ENCODE results near the gene UNC80.
"Not testable (repeated sequence)": the region's sequence is repeated elsewhere in the genome, so short reads cannot be mapped to it uniquely, and the experiment has no call there.

Gene UNC80

GRCh38 chr2:209791151-209791550, 19.5 kb downstream of the UNC80 start:
- no peak for TF ChIP-seq Cebpa-rat (IDR thresholded peaks at IDR 0.05)
- H4K20me1 ChIP-seq: no peaks in the 10 kb centered on the region
- no peak overlapping the region for H3K9ac ChIP-seq
- H3K9me3 ChIP-seq (replicated peaks in 1 of 11): no peaks in the 10 kb centered on the region
- H3K27ac ChIP-seq: no peak overlapping the region
- no peaks in the 10 kb centered on the region for H3K27me3 ChIP-seq
- no peaks in the 10 kb centered on the region for H3K4me1 ChIP-seq
- no peak overlapping the region for H3K4me2 ChIP-seq
- H3K4me3 ChIP-seq: no peak overlapping the region
- H3K36me3 ChIP-seq: no peaks in the 10 kb centered on the region

- H3K4me1 ChIP-seq; H3K4me2 ChIP-seq; H3K36me3 ChIP-seq; H3K4me3 ChIP-seq; H3K27me3 ChIP-seq; H3K9ac ChIP-seq; H4K20me1 ChIP-seq; H3K27ac ChIP-seq; H3K9me3 ChIP-seq (replicated peaks in 1 of 11): not testable (repeated sequence)
Measured at GRCh38 chr2:209795425-209795824, 23.8 kb downstream of the UNC80 start.

GRCh38 chr2:209805351-209805750, 33.7 kb downstream of the UNC80 start:
- Histone ChIP-seq H3K9ac (no peak overlapping the region), H3K4me2 (no peak overlapping the region), H3K4me1 (peaks cover 0 to 7% (median 5%) of the 10 kb centered on the region in 10 experiments; a peak in 9 of 20 replicates), H3K9me3 (replicated peaks in 1 of 11) (peaks cover 11 to 21% (median 16%) of the 10 kb centered on the region in 11 experiments; a peak in 21 of 22 replicates), H3K27me3 (no peaks in the 10 kb centered on the region), H3K36me3 (no peaks in the 10 kb centered on the region), H3K27ac (no peak overlapping the region), H4K20me1 (no peaks in the 10 kb centered on the region), H3K4me3 (no peak overlapping the region)
- TF ChIP-seq Cebpa-rat (IDR thresholded peaks at IDR 0.05): no peak

GRCh38 chr2:209806318-209806717, 34.7 kb downstream of the UNC80 start:
- Histone ChIP-seq H3K9me3 (replicated peaks in 1 of 11) (peaks cover 11 to 21% (median 16%) of the 10 kb centered on the region in 11 experiments; a peak in 21 of 22 replicates), H3K4me2 (no peak overlapping the region), H3K27ac (no peak overlapping the region), H3K4me3 (no peak overlapping the region), H3K27me3 (no peaks in the 10 kb centered on the region), H4K20me1 (no peaks in the 10 kb centered on the region), H3K4me1 (peaks cover 0 to 15% (median 8%) of the 10 kb centered on the region in 10 experiments; a peak in 9 of 20 replicates), H3K36me3 (no peaks in the 10 kb centered on the region), H3K9ac (no peak overlapping the region)
- TF ChIP-seq Cebpa-rat (IDR thresholded peaks at IDR 0.05): no peak

GRCh38 chr2:209808521-209808920, 36.9 kb downstream of the UNC80 start:
- no peak for TF ChIP-seq Cebpa-rat (IDR thresholded peaks at IDR 0.05)
- H3K4me1 ChIP-seq: peaks cover 0 to 15% (median 8%) of the 10 kb centered on the region in 10 experiments; a peak in 9 of 20 replicates
- H3K27me3 ChIP-seq: no peaks in the 10 kb centered on the region
- no peak overlapping the region for H3K9ac ChIP-seq
- no peaks in the 10 kb centered on the region for H4K20me1 ChIP-seq
- H3K4me3 ChIP-seq: no peak overlapping the region
- H3K4me2 ChIP-seq: no peak overlapping the region
- H3K27ac ChIP-seq: no peak overlapping the region
- H3K9me3 ChIP-seq (replicated peaks in 1 of 11): peaks cover 11 to 21% (median 16%) of the 10 kb centered on the region in 11 experiments; a peak in 21 of 22 replicates
- no peaks in the 10 kb centered on the region for H3K36me3 ChIP-seq

GRCh38 chr2:209809256-209809655, 37.6 kb downstream of the UNC80 start:
- H3K4me3 ChIP-seq: no peak overlapping the region
- no peaks in the 10 kb centered on the region for H3K36me3 ChIP-seq
- H3K4me1 ChIP-seq: peaks cover 0 to 15% (median 6%) of the 10 kb centered on the region in 10 experiments; a peak in 9 of 20 replicates
- H3K9me3 ChIP-seq (replicated peaks in 1 of 11): peaks cover 11 to 21% (median 16%) of the 10 kb centered on the region in 11 experiments; a peak in 21 of 22 replicates
- no peak overlapping the region for H3K27ac ChIP-seq
- H3K27me3 ChIP-seq: no peaks in the 10 kb centered on the region
- no peaks in the 10 kb centered on the region for H4K20me1 ChIP-seq
- TF ChIP-seq Cebpa-rat (IDR thresholded peaks at IDR 0.05): no peak
- no peak overlapping the region for H3K9ac ChIP-seq
- no peak overlapping the region for H3K4me2 ChIP-seq

GRCh38 chr2:209817844-209818271, 46.2 kb downstream of the UNC80 start:
- H3K9me3 ChIP-seq (replicated peaks in 1 of 11): no peaks in the 10 kb centered on the region
- no peaks in the 10 kb centered on the region for H3K27me3 ChIP-seq
- no peaks in the 10 kb centered on the region for H4K20me1 ChIP-seq
- no peak overlapping the region for H3K9ac ChIP-seq
- no peak for TF ChIP-seq Cebpa-rat (IDR thresholded peaks at IDR 0.05)
- H3K4me2 ChIP-seq: no peak overlapping the region
- no peak overlapping the region for H3K27ac ChIP-seq
- H3K4me1 ChIP-seq: peaks cover 0 to 12% (median 0%) of the 10 kb centered on the region in 10 experiments; a peak in 3 of 20 replicates
- H3K36me3 ChIP-seq: no peaks in the 10 kb centered on the region
- H3K4me3 ChIP-seq: no peak overlapping the region

- Histone ChIP-seq H3K4me2 (no peak overlapping the region), H3K9me3 (replicated peaks in 1 of 11) (no peaks in the 10 kb centered on the region), H3K4me1 (peaks cover 0 to 12% (median 0%) of the 10 kb centered on the region in 10 experiments; a peak in 3 of 20 replicates), H3K27me3 (no peaks in the 10 kb centered on the region), H3K36me3 (no peaks in the 10 kb centered on the region), H3K4me3 (no peak overlapping the region), H3K9ac (no peak overlapping the region), H3K27ac (no peak overlapping the region), H4K20me1 (no peaks in the 10 kb centered on the region)
- no peak for TF ChIP-seq Cebpa-rat (IDR thresholded peaks at IDR 0.05)
Measured at GRCh38 chr2:209818939-209819338, 47.3 kb downstream of the UNC80 start.

- Histone ChIP-seq H3K4me3 (no peak overlapping the region), H3K27ac (peak overlapping the region in 4 of 11 experiments; percentile 8 to 55 (median 27); a peak in 6 of 22 replicates), H3K4me1 (peaks cover 0 to 12% (median 0%) of the 10 kb centered on the region in 10 experiments; a peak in 3 of 20 replicates), H3K9ac (no peak overlapping the region), H3K27me3 (no peaks in the 10 kb centered on the region), H4K20me1 (no peaks in the 10 kb centered on the region), H3K4me2 (peak overlapping the region in 2 of 11 experiments; percentile 9 to 16; a peak in 2 of 22 replicates), H3K9me3 (replicated peaks in 1 of 11) (no peaks in the 10 kb centered on the region), H3K36me3 (no peaks in the 10 kb centered on the region)
- peak in 1 of 11 experiments; percentile 43; a peak in 1 of 22 replicates for TF ChIP-seq Cebpa-rat (IDR thresholded peaks at IDR 0.05)
Measured at GRCh38 chr2:209821806-209822205, 50.2 kb downstream of the UNC80 start.

GRCh38 chr2:209823484-209823883, 51.9 kb downstream of the UNC80 start:
- Histone ChIP-seq H4K20me1 (no peaks in the 10 kb centered on the region), H3K4me1 (peaks cover 0 to 12% (median 0%) of the 10 kb centered on the region in 10 experiments; a peak in 3 of 20 replicates), H3K4me2 (no peak overlapping the region), H3K4me3 (no peak overlapping the region), H3K27ac (no peak overlapping the region), H3K36me3 (no peaks in the 10 kb centered on the region), H3K9ac (no peak overlapping the region), H3K9me3 (replicated peaks in 1 of 11) (no peaks in the 10 kb centered on the region), H3K27me3 (no peaks in the 10 kb centered on the region)
- TF ChIP-seq Cebpa-rat (IDR thresholded peaks at IDR 0.05): no peak

Measured in BLaER1 treated with 17β-estradiol and CSF1 and Interleukin-3, amounts not matched to agents 10 nM and 100 nM (cell line).